T-helper 2 cell (primary cell): ENCODE data around the gene BLNK.
"Not testable (repeated sequence)": the region's sequence is repeated elsewhere in the genome, so short reads cannot be mapped to it uniquely, and the experiment has no call there.

Source experiments
- DNase-seq, 5 experiments: peaks; one replicate each; pipeline versions ENCODE4 v3.0.0 to v3.0.0-alpha.2; 2012 to 2022

The BLNK gene

GRCh38 chr10:96218826-96219225 lies 52.5 kb downstream of the BLNK start:
- DNase-seq = no peak

GRCh38 chr10:96217711-96218110 lies 53.7 kb downstream of the BLNK start:
- no peak for DNase-seq

- no peak for DNase-seq
Observed at GRCh38 chr10:96216775-96217174, 54.6 kb downstream of the BLNK start.

- no peak for DNase-seq
Observed at GRCh38 chr10:96212911-96213310, 58.5 kb downstream of the BLNK start.

- no peak for DNase-seq
Observed at GRCh38 chr10:96211764-96212163, 59.6 kb downstream of the BLNK start.

- DNase-seq = no peak
Observed at GRCh38 chr10:96208946-96209345, 62.4 kb downstream of the BLNK start.

GRCh38 chr10:96208271-96208670 lies 63.1 kb downstream of the BLNK start:
- DNase-seq = peak in 1 of 5 experiments; percentile 25

- DNase-seq = no peak
Observed at GRCh38 chr10:96205580-96205979, 65.8 kb downstream of the BLNK start.

GRCh38 chr10:96201525-96201924 lies 69.8 kb downstream of the BLNK start:
- no peak for DNase-seq

GRCh38 chr10:96189505-96189904 lies 81.9 kb downstream of the BLNK start:
- DNase-seq = not testable (repeated sequence)

- DNase-seq = no peak
Observed at GRCh38 chr10:96188916-96189315, 82.5 kb downstream of the BLNK start.

GRCh38 chr10:96188421-96188820 lies 82.9 kb downstream of the BLNK start:
- DNase-seq = no peak

GRCh38 chr10:96176985-96177384 lies 94.4 kb downstream of the BLNK start:
- DNase-seq = no peak

GRCh38 chr10:96172666-96173065 lies 98.7 kb downstream of the BLNK start:
- DNase-seq = no peak

- no peak for DNase-seq
Observed at GRCh38 chr10:96170230-96170629, 101.1 kb downstream of the BLNK start.

GRCh38 chr10:96168546-96168945 lies 102.8 kb downstream of the BLNK start:
- DNase-seq = no peak

GRCh38 chr10:96165726-96166125 lies 105.6 kb downstream of the BLNK start:
- DNase-seq = no peak

- DNase-seq = no peak
Observed at GRCh38 chr10:96153070-96153469, 118.3 kb downstream of the BLNK start.

- no peak for DNase-seq
Observed at GRCh38 chr10:96152437-96152836, 118.9 kb downstream of the BLNK start.
